NCI-H748 (cell line): ENCODE results near the gene LIN7C.

Experiments
- DNase-seq: peaks from one replicate; lab custom pipeline; 2025; ENCODE audit not compliant: unreplicated experiment; lab: John Stamatoyannopoulos, UW

LIN7C gene

GRCh38 chr11:27512238-27512637, 5.7 kb upstream of the LIN7C start:
- no peak for DNase-seq

- DNase-seq = no peak
These were observed 3.3 kb upstream of the LIN7C start for GRCh38 chr11:27509908-27510307.

- no peak for DNase-seq
These were observed 1.2 kb upstream of the LIN7C start for GRCh38 chr11:27507557-27508322.

GRCh38 chr11:27505781-27506180, 788 bp downstream of the LIN7C start:
- DNase-seq = peak; percentile 39

- no peak for DNase-seq
These were observed 2.4 kb downstream of the LIN7C start for GRCh38 chr11:27504205-27504604.

GRCh38 chr11:27501100-27501499, 5.5 kb downstream of the LIN7C start:
- no peak for DNase-seq

GRCh38 chr11:27497911-27498310, 8.7 kb downstream of the LIN7C start:
- no peak for DNase-seq

GRCh38 chr11:27497284-27497866, 9.2 kb downstream of the LIN7C start:
- peak; percentile 57 for DNase-seq

- no peak for DNase-seq
These were observed 10.1 kb downstream of the LIN7C start for GRCh38 chr11:27496461-27496860.

- DNase-seq = no peak
These were observed 10.8 kb downstream of the LIN7C start for GRCh38 chr11:27495710-27496300.

GRCh38 chr11:27489092-27489491, 17.5 kb downstream of the LIN7C start:
- no peak for DNase-seq

- no peak for DNase-seq
These were observed 18.9 kb downstream of the LIN7C start for GRCh38 chr11:27487706-27488105.

GRCh38 chr11:27485930-27486773, 20.4 kb downstream of the LIN7C start:
- peak; percentile 75 for DNase-seq

- no peak for DNase-seq
These were observed 23.8 kb downstream of the LIN7C start for GRCh38 chr11:27482793-27483192.

- DNase-seq = no peak
These were observed 24.6 kb downstream of the LIN7C start for GRCh38 chr11:27481992-27482391.

GRCh38 chr11:27477831-27478230, 28.7 kb downstream of the LIN7C start:
- DNase-seq = no peak

GRCh38 chr11:27477243-27477642, 29.3 kb downstream of the LIN7C start:
- no peak for DNase-seq

GRCh38 chr11:27475622-27476021, 30.9 kb downstream of the LIN7C start:
- DNase-seq = no peak

GRCh38 chr11:27473017-27473406, 33.6 kb downstream of the LIN7C start:
- no peak for DNase-seq

GRCh38 chr11:27472398-27473016, 34.1 kb downstream of the LIN7C start, which contains the start of gene LGR4:
LGR4 (minus strand) TSS chr11:27472790; CDS start chr11:27472302, 488 bp downstream.
- peak; percentile 100 for DNase-seq
